ENCODE measurements around the gene THOP1. TPM values are rescaled to one million over a fixed set of nuclear protein-coding genes. Genes with fewer than 3 reads are reported as not detected.

THOP1 gene
- total and polyA plus RNA-seq, 10 of the 15 experiments (the other 5 are each of a cell fraction or from before 2014, with no cell fraction given): 1.9 to 270 (median 169) TPM

DNA sequence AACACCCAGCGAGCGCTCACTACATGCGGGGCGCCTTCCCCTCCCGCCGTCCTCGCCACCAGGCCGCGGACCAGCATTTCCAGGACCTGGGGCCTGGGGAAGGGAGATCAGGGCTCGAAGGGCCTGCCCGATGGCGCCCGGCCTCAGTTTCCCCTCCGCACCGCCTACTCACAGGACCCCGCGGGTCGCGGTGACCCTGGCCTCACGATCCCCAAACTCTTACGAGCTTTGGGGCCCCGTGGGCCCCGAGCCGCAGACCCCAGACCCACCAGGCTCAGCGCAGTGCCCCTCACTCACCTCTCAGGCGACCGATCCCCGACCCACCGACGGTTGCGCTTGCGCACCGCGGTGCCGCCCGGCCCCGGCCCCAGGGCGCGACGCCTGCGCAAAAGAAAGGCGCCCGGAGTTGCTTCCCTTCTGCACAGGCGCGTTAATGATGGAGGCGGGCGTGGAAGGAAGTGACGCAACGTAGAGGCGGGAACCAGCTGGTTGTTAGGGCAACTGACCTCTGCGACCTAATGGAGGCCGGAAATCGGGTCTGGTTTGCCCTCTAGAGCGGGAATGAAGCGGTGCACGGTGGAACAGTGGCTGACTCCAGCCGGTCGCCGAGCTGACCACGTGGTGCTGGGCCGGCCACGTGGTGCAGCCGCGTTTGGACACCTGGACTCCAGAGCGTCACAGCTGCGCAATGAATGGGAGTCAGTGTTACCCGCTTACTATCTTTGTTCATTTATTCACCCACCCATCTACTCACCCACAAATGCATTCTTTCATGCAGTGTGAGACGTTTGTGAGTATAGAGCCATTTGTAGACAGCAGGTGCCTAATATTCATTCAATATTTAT lies 2.1 kb upstream of the THOP1 start, which contains the start of gene SGTA (continued):
- peak; percentile 72 for TF ChIP-seq KLF5 (IDR thresholded peaks at IDR 0.05; ENCODE audit: partially characterized antibody)
- no peak for TF ChIP-seq SUZ12 (IDR thresholded peaks at IDR 0.05; ENCODE audit: unreplicated experiment)
- TF ChIP-seq STAT1 (conservative IDR thresholded peaks at IDR 0.05): peak; percentile 10; the same call in 1 of the 2 replicates
- TF ChIP-seq, protein P1, sequence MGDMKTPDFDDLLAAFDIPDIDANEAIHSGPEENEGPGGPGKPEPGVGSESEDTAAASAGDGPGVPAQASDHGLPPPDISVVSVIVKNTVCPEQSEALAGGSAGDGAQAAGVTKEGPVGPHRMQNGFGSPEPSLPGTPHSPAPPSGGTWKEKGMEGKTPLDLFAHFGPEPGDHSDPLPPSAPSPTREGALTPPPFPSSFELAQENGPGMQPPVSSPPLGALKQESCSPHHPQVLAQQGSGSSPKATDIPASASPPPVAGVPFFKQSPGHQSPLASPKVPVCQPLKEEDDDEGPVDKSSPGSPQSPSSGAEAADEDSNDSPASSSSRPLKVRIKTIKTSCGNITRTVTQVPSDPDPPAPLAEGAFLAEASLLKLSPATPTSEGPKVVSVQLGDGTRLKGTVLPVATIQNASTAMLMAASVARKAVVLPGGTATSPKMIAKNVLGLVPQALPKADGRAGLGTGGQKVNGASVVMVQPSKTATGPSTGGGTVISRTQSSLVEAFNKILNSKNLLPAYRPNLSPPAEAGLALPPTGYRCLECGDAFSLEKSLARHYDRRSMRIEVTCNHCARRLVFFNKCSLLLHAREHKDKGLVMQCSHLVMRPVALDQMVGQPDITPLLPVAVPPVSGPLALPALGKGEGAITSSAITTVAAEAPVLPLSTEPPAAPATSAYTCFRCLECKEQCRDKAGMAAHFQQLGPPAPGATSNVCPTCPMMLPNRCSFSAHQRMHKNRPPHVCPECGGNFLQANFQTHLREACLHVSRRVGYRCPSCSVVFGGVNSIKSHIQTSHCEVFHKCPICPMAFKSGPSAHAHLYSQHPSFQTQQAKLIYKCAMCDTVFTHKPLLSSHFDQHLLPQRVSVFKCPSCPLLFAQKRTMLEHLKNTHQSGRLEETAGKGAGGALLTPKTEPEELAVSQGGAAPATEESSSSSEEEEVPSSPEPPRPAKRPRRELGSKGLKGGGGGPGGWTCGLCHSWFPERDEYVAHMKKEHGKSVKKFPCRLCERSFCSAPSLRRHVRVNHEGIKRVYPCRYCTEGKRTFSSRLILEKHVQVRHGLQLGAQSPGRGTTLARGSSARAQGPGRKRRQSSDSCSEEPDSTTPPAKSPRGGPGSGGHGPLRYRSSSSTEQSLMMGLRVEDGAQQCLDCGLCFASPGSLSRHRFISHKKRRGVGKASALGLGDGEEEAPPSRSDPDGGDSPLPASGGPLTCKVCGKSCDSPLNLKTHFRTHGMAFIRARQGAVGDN (IDR thresholded peaks at IDR 0.05): peak; percentile 93
- no peak for TF ChIP-seq SMAD5 (IDR thresholded peaks at IDR 0.05; ENCODE audit: low read depth)
- TF ChIP-seq BCL11A (IDR thresholded peaks at IDR 0.05; ENCODE audit: low read depth, low read length): no peak
- TF ChIP-seq HDAC2 (IDR thresholded peaks at IDR 0.05): no peak
- no peak for TF ChIP-seq NR2C2 (IDR thresholded peaks at IDR 0.05; ENCODE audit: borderline replicate concordance, control insufficient read depth, insufficient read length, low read depth)
- no peak for TF ChIP-seq SMAD1 (IDR thresholded peaks at IDR 0.05; ENCODE audit: low read depth, partially characterized antibody)
- TF ChIP-seq, protein P2, sequence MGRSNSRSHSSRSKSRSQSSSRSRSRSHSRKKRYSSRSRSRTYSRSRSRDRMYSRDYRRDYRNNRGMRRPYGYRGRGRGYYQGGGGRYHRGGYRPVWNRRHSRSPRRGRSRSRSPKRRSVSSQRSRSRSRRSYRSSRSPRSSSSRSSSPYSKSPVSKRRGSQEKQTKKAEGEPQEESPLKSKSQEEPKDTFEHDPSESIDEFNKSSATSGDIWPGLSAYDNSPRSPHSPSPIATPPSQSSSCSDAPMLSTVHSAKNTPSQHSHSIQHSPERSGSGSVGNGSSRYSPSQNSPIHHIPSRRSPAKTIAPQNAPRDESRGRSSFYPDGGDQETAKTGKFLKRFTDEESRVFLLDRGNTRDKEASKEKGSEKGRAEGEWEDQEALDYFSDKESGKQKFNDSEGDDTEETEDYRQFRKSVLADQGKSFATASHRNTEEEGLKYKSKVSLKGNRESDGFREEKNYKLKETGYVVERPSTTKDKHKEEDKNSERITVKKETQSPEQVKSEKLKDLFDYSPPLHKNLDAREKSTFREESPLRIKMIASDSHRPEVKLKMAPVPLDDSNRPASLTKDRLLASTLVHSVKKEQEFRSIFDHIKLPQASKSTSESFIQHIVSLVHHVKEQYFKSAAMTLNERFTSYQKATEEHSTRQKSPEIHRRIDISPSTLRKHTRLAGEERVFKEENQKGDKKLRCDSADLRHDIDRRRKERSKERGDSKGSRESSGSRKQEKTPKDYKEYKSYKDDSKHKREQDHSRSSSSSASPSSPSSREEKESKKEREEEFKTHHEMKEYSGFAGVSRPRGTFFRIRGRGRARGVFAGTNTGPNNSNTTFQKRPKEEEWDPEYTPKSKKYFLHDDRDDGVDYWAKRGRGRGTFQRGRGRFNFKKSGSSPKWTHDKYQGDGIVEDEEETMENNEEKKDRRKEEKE (IDR thresholded peaks at IDR 0.05): no peak
- no peak for TF ChIP-seq ETV6 (conservative IDR thresholded peaks at IDR 0.05 in 1 of 2, IDR thresholded peaks at IDR 0.05 in 1 of 2; ENCODE audit: borderline replicate concordance in 1 of 2, low read depth in 1 of 2)
- TF ChIP-seq, protein P3, sequence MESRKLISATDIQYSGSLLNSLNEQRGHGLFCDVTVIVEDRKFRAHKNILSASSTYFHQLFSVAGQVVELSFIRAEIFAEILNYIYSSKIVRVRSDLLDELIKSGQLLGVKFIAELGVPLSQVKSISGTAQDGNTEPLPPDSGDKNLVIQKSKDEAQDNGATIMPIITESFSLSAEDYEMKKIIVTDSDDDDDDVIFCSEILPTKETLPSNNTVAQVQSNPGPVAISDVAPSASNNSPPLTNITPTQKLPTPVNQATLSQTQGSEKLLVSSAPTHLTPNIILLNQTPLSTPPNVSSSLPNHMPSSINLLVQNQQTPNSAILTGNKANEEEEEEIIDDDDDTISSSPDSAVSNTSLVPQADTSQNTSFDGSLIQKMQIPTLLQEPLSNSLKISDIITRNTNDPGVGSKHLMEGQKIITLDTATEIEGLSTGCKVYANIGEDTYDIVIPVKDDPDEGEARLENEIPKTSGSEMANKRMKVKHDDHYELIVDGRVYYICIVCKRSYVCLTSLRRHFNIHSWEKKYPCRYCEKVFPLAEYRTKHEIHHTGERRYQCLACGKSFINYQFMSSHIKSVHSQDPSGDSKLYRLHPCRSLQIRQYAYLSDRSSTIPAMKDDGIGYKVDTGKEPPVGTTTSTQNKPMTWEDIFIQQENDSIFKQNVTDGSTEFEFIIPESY (IDR thresholded peaks at IDR 0.05): no peak
- TF ChIP-seq, protein P4, sequence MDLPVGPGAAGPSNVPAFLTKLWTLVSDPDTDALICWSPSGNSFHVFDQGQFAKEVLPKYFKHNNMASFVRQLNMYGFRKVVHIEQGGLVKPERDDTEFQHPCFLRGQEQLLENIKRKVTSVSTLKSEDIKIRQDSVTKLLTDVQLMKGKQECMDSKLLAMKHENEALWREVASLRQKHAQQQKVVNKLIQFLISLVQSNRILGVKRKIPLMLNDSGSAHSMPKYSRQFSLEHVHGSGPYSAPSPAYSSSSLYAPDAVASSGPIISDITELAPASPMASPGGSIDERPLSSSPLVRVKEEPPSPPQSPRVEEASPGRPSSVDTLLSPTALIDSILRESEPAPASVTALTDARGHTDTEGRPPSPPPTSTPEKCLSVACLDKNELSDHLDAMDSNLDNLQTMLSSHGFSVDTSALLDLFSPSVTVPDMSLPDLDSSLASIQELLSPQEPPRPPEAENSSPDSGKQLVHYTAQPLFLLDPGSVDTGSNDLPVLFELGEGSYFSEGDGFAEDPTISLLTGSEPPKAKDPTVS (IDR thresholded peaks at IDR 0.05; ENCODE audit: low read depth, low read length): no peak
- peak; percentile 100 for TF ChIP-seq NR2F1 (conservative IDR thresholded peaks at IDR 0.05)
- TF ChIP-seq, protein P5, sequence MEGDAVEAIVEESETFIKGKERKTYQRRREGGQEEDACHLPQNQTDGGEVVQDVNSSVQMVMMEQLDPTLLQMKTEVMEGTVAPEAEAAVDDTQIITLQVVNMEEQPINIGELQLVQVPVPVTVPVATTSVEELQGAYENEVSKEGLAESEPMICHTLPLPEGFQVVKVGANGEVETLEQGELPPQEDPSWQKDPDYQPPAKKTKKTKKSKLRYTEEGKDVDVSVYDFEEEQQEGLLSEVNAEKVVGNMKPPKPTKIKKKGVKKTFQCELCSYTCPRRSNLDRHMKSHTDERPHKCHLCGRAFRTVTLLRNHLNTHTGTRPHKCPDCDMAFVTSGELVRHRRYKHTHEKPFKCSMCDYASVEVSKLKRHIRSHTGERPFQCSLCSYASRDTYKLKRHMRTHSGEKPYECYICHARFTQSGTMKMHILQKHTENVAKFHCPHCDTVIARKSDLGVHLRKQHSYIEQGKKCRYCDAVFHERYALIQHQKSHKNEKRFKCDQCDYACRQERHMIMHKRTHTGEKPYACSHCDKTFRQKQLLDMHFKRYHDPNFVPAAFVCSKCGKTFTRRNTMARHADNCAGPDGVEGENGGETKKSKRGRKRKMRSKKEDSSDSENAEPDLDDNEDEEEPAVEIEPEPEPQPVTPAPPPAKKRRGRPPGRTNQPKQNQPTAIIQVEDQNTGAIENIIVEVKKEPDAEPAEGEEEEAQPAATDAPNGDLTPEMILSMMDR (IDR thresholded peaks at IDR 0.05 in 2 of 3, conservative IDR thresholded peaks at IDR 0.05 in 1 of 3; ENCODE audit: control insufficient read depth in 2 of 3, extremely low read depth in 1 of 3, insufficient read depth in 1 of 3, low read depth in 3 of 3, low read length in 3 of 3): peak; percentile 42 to 67 (median 50); a peak in 5 of 6 replicates
- TF ChIP-seq HCFC1 (IDR thresholded peaks at IDR 0.05; ENCODE audit: low read length): peak; percentile 78

All from GM12878 (cell line).